ENCODE measurements around the gene CNNM4.

- TF ChIP-seq CTCF (conservative IDR thresholded peaks at IDR 0.05; ENCODE audit: low read depth, low read length) (no peak), EZH2phosphoT487 (IDR thresholded peaks at IDR 0.05; ENCODE audit: borderline replicate concordance, low read length) (no peak), EZH2 (IDR thresholded peaks at IDR 0.05; ENCODE audit: low read length, unreplicated experiment) (no peak)
These were observed 87.6 kb downstream of the CNNM4 start for GRCh38 chr2:96848264-96848663.
